ENCODE results near the gene ADAM12. TPM values are rescaled to one million over a fixed set of nuclear protein-coding genes. Genes with fewer than 3 reads are reported as not detected.
"Not testable (repeated sequence)": the region's sequence is repeated elsewhere in the genome, so short reads cannot be mapped to it uniquely, and the experiment has no call there.

The ADAM12 gene
- total RNA-seq, 3 donors from 2014 or later: 0.34 to 0.87 (median 0.51) TPM

DNA sequence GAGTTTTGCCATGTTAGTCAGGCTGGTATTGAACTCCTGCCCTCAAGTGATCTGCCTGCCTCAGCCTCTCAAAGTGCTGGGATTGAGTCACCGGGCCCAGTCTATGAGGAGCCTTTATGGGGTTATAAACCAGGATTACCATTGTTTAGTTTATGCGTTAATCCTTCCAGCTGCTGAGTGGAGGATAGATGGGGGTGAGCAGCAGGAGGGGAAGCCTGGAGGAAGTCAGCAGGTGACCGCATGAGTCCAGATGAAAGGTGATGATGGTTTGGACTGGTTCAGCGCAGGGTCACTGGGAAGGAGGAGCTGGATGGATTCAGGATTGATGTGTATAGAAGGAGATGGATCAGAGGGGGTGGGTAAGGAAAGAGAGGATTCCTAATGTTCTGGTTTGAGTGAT, 197.1 kb downstream of the ADAM12 start:
- Mint-ChIP-seq H3K4me3 (no peak overlapping the region), H3K27me3 (ENCODE audit: low read depth) (peaks cover 10% of the 10 kb centered on the region), H3K4me1 (ENCODE audit: low read depth) (no peaks in the 10 kb centered on the region), H3K9me3 (no peaks in the 10 kb centered on the region), H3K36me3 (ENCODE audit: insufficient read depth) (no peaks in the 10 kb centered on the region)
- ATAC-seq (no peak), DNase-seq (no peak)

- Mint-ChIP-seq H3K9me3 (no peaks in the 10 kb centered on the region), H3K4me1 (ENCODE audit: low read depth) (no peaks in the 10 kb centered on the region), H3K36me3 (ENCODE audit: insufficient read depth) (no peaks in the 10 kb centered on the region), H3K4me3 (no peak overlapping the region), H3K27me3 (ENCODE audit: low read depth) (peaks cover 10% of the 10 kb centered on the region)
- ATAC-seq (no peak), DNase-seq (no peak)
Observed at GRCh38 chr10:126188679-126189200, 199.5 kb downstream of the ADAM12 start.

DNA sequence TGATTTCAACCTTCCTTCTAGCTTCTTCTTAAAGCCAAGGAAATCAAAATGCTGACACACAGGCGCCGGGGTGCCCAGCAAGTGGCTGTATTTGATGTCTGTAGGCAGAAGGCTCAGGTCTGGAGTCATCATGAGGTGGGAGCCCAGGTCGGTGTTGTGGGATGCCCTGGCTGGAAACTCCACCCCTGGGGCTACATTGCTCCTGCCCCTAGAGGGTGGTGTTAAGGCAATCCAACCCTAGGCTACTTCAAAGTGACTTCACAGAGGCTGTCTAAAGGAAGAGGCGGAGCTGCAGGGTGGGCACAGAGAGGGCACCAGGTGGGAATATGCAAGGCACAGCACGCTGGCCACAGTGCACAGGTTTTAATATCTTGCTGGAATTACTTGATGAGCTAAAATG, 200.9 kb downstream of the ADAM12 start:
- H3K27me3 Mint-ChIP-seq (ENCODE audit: low read depth): peaks cover 10% of the 10 kb centered on the region
- H3K9me3 Mint-ChIP-seq: no peaks in the 10 kb centered on the region
- no peak for ATAC-seq
- no peaks in the 10 kb centered on the region for H3K36me3 Mint-ChIP-seq (ENCODE audit: insufficient read depth)
- H3K4me3 Mint-ChIP-seq: no peak overlapping the region
- no peak for DNase-seq
- no peaks in the 10 kb centered on the region for H3K4me1 Mint-ChIP-seq (ENCODE audit: low read depth)

DNA sequence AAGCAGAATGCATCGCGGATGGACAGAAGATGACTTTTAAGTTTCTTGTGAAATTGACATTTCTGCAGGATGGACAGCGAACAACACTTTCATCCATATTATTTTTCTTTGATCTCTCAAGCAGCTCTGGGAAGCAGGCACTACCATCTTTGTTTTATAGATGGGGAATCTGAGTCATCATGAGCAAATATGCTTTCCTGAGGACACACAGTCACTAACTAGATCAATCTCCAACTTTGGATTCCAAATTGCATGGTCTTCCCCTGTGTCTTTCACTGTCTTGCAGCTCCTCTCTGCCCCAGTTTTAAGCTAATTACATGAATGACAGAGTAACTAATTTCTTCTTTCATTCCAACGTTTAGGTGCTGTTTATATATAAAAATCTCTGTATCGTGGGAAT, 201.5 kb downstream of the ADAM12 start:
- peaks cover 10% of the 10 kb centered on the region for H3K27me3 Mint-ChIP-seq (ENCODE audit: low read depth)
- no peaks in the 10 kb centered on the region for H3K9me3 Mint-ChIP-seq
- no peaks in the 10 kb centered on the region for H3K36me3 Mint-ChIP-seq (ENCODE audit: insufficient read depth)
- no peak for DNase-seq
- no peak overlapping the region for H3K4me3 Mint-ChIP-seq
- no peaks in the 10 kb centered on the region for H3K4me1 Mint-ChIP-seq (ENCODE audit: low read depth)
- no peak for ATAC-seq

DNA sequence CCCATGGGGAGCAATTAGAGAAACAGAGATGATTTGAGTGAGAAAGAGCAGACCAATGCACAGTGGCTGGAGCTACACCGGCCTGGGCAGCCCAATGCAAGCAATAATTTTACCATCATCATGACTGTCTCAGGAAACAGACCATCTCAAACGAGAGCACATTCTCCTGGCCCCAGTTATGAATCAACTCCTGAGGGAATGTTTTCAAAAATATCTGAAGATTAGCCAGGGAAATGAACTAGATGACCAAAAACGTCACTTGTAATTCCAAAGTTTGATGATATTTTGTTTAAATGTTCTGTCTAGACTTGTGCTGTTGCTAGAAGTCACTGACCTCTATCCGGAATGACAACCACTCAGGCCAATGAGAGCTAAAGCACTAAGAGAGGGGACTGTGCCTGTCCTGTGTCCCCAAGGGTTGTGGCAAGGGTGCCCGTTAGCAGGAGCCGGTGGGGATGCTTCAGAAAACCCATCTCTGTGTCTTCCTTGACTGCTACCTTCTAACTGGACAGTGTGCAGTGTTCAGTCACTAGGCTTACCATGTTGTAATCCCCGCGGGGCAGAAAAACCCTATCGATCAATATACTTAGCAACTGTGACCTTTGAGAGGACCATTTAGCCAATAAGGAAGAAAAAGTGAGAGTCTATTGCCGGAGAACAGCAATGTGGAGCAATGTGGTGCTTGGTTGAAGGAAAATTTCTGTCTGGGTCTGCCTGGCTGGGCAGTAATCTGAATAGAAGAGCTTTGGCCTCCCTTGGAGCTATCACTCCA, 202.4 kb downstream of the ADAM12 start:
- DNase-seq (no peak), ATAC-seq (no peak)
- no peaks in the 10 kb centered on the region for H3K36me3 Mint-ChIP-seq (ENCODE audit: insufficient read depth)
- H3K4me3 Mint-ChIP-seq: no peak overlapping the region
- H3K4me1 Mint-ChIP-seq (ENCODE audit: low read depth): no peaks in the 10 kb centered on the region
- H3K27me3 Mint-ChIP-seq (ENCODE audit: low read depth): peaks cover 5% of the 10 kb centered on the region
- H3K9me3 Mint-ChIP-seq: no peaks in the 10 kb centered on the region

DNA sequence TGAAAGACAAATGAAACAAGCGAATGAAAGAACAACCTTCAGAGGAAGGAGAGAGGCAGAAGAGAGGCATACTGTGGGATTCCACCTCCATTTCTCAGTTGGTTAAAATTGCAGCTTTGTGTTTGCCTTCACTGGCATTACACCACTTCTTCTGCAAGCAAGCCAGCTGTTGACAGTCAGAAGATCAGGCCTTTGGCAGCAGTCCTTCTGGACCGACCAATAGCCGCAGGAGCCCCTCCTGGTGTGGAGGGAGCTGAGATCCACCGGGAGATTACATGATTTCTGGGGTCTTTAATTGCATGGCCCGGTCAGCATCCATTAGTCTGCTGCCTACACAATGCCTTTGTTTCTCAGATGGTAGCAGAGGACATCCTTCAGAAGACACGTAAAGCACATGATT, 206.7 kb downstream of the ADAM12 start:
- Mint-ChIP-seq H3K36me3 (ENCODE audit: insufficient read depth) (no peaks in the 10 kb centered on the region), H3K4me1 (ENCODE audit: low read depth) (no peaks in the 10 kb centered on the region), H3K27me3 (ENCODE audit: low read depth) (no peaks in the 10 kb centered on the region), H3K9me3 (no peaks in the 10 kb centered on the region), H3K4me3 (no peak overlapping the region)
- DNase-seq (no peak), ATAC-seq (no peak)

DNA sequence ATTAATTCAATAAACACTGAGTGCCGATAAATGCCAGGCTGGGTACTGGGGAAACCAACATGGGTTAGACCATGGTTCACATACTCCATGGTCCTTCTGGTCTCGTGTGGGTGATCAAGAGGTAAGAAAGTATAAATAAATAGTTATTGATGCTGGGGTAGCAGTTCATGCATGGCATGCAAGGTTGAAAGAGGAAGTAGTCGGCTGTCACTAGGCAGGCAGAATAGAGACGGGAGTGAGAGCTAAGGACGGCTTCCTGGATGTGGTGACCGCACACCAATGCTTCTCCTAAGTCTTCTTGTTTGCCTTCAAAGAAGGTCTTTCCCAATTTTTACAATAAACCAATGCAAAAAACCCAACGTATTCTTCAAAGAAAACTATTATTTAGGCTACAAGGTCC, 208.6 kb downstream of the ADAM12 start:
- Mint-ChIP-seq H3K4me1 (ENCODE audit: low read depth) (no peaks in the 10 kb centered on the region), H3K4me3 (no peak overlapping the region), H3K36me3 (ENCODE audit: insufficient read depth) (no peaks in the 10 kb centered on the region), H3K9me3 (no peaks in the 10 kb centered on the region), H3K27me3 (ENCODE audit: low read depth) (no peaks in the 10 kb centered on the region)
- no peak for DNase-seq
- no peak for ATAC-seq

- Mint-ChIP-seq H3K4me1 (ENCODE audit: low read depth) (no peaks in the 10 kb centered on the region), H3K9me3 (no peaks in the 10 kb centered on the region), H3K4me3 (no peak overlapping the region), H3K36me3 (ENCODE audit: insufficient read depth) (no peaks in the 10 kb centered on the region), H3K27me3 (ENCODE audit: low read depth) (peaks cover 2% of the 10 kb centered on the region)
- ATAC-seq (no peak), DNase-seq (no peak)
Observed at GRCh38 chr10:126177417-126178030, 210.8 kb downstream of the ADAM12 start.

GRCh38 chr10:126175641-126176262, 212.5 kb downstream of the ADAM12 start:
- ATAC-seq (no peak), DNase-seq (no peak)
- no peaks in the 10 kb centered on the region for H3K36me3 Mint-ChIP-seq (ENCODE audit: insufficient read depth)
- peaks cover 2% of the 10 kb centered on the region for H3K27me3 Mint-ChIP-seq (ENCODE audit: low read depth)
- H3K9me3 Mint-ChIP-seq: no peaks in the 10 kb centered on the region
- H3K4me1 Mint-ChIP-seq (ENCODE audit: low read depth): no peaks in the 10 kb centered on the region
- no peak overlapping the region for H3K4me3 Mint-ChIP-seq

- H3K36me3 Mint-ChIP-seq (ENCODE audit: insufficient read depth); H3K27me3 Mint-ChIP-seq (ENCODE audit: low read depth); H3K9me3 Mint-ChIP-seq; ATAC-seq; DNase-seq; H3K4me1 Mint-ChIP-seq (ENCODE audit: low read depth); H3K4me3 Mint-ChIP-seq: not testable (repeated sequence)
Observed at GRCh38 chr10:126172755-126173154, 215.5 kb downstream of the ADAM12 start.

- H3K4me1 Mint-ChIP-seq (ENCODE audit: low read depth): peaks cover under 1% of the 10 kb centered on the region
- peaks cover 2% of the 10 kb centered on the region for H3K27me3 Mint-ChIP-seq (ENCODE audit: low read depth)
- no peak overlapping the region for H3K4me3 Mint-ChIP-seq
- no peak for ATAC-seq
- no peaks in the 10 kb centered on the region for H3K36me3 Mint-ChIP-seq (ENCODE audit: insufficient read depth)
- no peak for DNase-seq
- no peaks in the 10 kb centered on the region for H3K9me3 Mint-ChIP-seq
Observed at GRCh38 chr10:126171555-126171954, 216.7 kb downstream of the ADAM12 start.

GRCh38 chr10:126170776-126171175, 217.5 kb downstream of the ADAM12 start:
- no peaks in the 10 kb centered on the region for H3K9me3 Mint-ChIP-seq
- no peak for DNase-seq
- peaks cover 2% of the 10 kb centered on the region for H3K4me1 Mint-ChIP-seq (ENCODE audit: low read depth)
- H3K36me3 Mint-ChIP-seq (ENCODE audit: insufficient read depth): no peaks in the 10 kb centered on the region
- peaks cover 2% of the 10 kb centered on the region for H3K27me3 Mint-ChIP-seq (ENCODE audit: low read depth)
- H3K4me3 Mint-ChIP-seq: no peak overlapping the region
- ATAC-seq: no peak

- no peak for ATAC-seq
- H3K27me3 Mint-ChIP-seq (ENCODE audit: low read depth): peaks cover 2% of the 10 kb centered on the region
Observed at GRCh38 chr10:126170371-126170770, 217.9 kb downstream of the ADAM12 start.

DNA sequence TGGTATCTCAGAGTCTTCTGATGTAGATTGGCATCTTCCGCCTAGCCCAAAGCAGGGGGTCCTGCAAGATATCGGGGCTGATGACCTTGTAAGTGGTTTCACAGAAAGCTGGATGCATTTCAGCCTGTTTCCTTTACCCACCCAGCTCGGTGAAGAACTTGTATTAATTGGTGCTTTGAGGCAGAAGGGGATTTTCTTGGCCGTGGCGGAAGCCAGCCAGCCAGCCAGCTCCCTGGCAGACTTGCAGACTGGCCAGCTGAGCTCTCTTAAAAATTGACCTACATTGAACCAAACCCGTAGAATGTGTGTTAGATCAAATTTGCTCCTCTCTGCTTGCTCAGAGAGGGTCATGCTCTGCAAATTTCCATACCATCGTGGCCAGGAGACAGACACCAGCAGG, 218.4 kb downstream of the ADAM12 start:
- DNase-seq (no peak), ATAC-seq (no peak)
- no peaks in the 10 kb centered on the region for H3K9me3 Mint-ChIP-seq
- H3K4me1 Mint-ChIP-seq (ENCODE audit: low read depth): peaks cover 2% of the 10 kb centered on the region
- peaks cover 2% of the 10 kb centered on the region for H3K27me3 Mint-ChIP-seq (ENCODE audit: low read depth)
- no peaks in the 10 kb centered on the region for H3K36me3 Mint-ChIP-seq (ENCODE audit: insufficient read depth)
- no peak overlapping the region for H3K4me3 Mint-ChIP-seq

More at GRCh38 chr10:126170371-126170770, 217.9 kb downstream of the ADAM12 start:
- no peak for DNase-seq
- no peaks in the 10 kb centered on the region for H3K9me3 Mint-ChIP-seq
- no peaks in the 10 kb centered on the region for H3K36me3 Mint-ChIP-seq (ENCODE audit: insufficient read depth)
- no peak overlapping the region for H3K4me3 Mint-ChIP-seq
- peaks cover 2% of the 10 kb centered on the region for H3K4me1 Mint-ChIP-seq (ENCODE audit: low read depth)

- no peaks in the 10 kb centered on the region for H3K36me3 Mint-ChIP-seq (ENCODE audit: insufficient read depth)
- no peaks in the 10 kb centered on the region for H3K9me3 Mint-ChIP-seq
- DNase-seq (no peak), ATAC-seq (peak in 1 of 2 donors; percentile 79)
- H3K27me3 Mint-ChIP-seq (ENCODE audit: low read depth): no peaks in the 10 kb centered on the region
- peaks cover 2% of the 10 kb centered on the region for H3K4me1 Mint-ChIP-seq (ENCODE audit: low read depth)
- H3K4me3 Mint-ChIP-seq: no peak overlapping the region
Observed at GRCh38 chr10:126166797-126167196, 221.5 kb downstream of the ADAM12 start.

Measured in activated T-cell treated with anti-CD3 and anti-CD28 coated beads, Interleukin-2, amount 50 U/mL, for 4 hours (primary cell).